ENCODE results near the gene ITPR1.

Gene ITPR1

GRCh38 chr3:4819746-4820145, 326.6 kb downstream of the ITPR1 start:
- no peak for DNase-seq

DNA sequence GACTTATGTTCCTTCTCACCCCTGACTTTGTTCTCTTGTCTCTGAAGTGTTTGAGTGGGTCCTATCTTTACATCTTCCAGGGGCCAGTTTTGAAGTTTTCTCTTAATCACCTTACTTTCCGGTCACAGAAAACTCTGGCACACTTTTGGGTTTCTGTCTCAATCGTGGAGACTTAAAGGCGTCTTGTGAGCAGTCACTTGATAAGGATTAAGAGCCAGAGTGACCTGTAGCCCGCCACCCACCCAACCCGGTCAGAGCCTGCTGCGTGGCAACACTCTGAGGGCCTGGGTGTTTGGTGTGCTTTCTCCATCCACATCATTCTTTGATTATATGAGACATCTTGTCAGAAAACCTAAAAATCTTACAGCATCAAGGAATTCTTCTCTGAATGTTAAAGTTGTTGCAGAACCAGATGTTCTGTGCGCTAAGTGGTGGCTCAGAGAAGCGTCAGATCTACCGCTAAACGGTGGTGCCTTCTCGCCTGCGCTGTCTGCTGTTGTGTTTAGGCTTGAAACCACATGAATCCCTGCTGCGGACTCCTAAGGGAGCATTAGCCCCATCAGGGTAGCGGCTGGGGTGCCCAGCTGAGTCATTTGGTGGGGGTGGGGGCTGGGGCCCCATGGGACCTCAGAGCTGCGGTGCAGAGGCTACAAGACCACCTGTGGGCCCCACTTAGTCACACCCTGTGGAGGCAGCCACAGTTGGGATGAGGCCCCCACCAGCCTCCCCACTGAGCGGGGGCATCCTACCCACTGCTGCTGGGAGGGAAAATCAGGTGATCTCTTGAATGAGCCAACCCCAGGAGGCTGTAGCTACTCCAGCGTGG, 327.4 kb downstream of the ITPR1 start:
- DNase-seq, result no peak

- no peak for DNase-seq
Observed at GRCh38 chr3:4821338-4821737, 328.2 kb downstream of the ITPR1 start.

GRCh38 chr3:4821975-4822374, 328.8 kb downstream of the ITPR1 start:
- no peak for DNase-seq

DNA sequence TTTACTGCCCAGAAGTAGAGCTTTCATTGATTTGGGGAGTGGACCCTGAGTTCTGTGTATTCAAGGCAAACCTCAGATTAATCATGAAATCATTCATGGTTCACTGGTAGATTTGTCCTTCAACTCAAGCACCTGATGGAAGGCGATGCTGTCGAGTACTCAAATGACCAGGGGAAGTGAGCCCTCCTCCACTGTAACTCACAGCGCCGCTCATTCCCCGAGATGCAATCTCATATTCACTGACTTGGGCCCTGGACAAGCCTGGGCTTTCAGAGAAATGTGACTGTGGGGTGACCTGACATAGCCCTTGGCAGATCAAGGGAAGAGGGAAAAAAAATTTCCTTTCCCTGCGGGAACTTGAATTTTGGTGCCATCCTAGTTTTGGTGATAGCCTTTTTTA, 329.4 kb downstream of the ITPR1 start:
- no peak for DNase-seq

DNA sequence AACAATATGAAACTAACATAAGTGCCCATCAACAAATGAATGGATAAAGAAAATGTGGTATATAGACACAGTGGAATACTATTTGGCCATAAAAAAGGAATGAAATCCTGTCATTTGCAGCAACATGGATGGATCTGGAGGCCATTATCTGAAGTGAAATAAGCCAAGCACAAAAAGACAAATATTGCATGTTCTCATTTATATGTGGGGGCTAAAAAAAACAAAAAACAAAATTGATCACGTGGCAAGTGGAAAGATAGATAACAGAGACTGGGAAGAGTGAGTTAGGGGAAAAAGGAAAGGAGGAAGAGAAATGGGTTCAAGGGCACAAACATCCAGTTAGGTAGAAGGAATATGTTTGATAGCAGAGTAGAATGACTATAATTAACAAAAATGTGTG, 330.2 kb downstream of the ITPR1 start:
- DNase-seq, result no peak

- DNase-seq, result no peak
Observed at GRCh38 chr3:4823986-4824925, 331.1 kb downstream of the ITPR1 start.

DNA sequence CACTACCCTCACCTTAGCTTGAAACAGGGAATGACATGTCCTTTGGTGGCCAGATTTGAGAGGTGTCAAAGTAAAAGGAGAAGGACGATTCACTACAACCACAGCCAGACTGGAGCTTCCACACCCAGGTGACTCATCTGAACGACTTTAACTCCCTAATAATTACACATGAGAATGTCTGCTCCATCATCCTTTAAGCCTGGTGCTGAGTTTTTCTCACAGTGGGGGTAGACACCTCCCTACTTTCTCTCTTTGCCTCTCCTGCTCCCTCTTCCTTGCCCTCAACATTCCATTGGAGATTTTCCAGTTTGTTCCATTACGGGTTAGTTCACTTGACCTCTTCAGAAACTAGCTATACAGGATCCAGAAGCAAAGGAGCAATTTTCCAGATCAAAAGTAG, 331.8 kb downstream of the ITPR1 start:
- no peak for DNase-seq

DNA sequence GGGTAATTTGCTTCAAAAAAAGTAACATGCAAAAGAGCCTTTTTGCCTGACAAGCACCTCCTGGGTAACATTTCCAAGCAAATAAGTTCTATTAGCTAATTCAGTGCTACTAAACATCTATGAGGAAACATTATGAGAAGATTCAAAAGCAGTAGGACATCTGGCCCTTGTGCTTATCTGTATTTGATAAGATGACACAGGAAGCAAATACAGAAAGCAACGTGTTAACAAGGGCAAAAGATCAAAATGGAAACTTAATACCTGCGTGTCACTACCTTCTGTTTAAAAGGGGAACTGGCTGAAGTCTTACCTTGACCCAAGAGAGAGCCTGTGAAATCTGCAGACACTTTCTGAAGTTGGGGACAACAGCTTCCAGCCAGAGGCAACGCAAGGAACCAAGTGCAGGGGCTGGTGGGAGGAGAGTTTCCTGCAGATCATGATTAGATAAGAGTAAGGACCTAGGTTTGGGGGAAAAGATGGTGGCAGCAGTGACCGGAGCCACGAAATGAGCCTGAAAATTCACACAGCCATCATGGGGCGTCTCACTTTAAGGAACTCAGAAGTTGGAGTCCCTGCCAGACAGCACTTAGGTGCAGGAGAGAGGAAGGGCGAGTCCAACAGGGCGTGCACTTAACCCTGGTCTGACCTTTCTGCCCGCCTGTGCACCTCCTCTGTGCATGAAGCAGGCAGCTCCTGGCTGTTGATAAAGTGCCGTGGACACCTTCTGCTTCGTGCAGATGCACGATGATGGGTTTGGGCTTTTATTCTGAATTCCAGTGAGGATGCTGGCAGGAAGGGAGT, 332.5 kb downstream of the ITPR1 start:
- DNase-seq, result no peak

DNA sequence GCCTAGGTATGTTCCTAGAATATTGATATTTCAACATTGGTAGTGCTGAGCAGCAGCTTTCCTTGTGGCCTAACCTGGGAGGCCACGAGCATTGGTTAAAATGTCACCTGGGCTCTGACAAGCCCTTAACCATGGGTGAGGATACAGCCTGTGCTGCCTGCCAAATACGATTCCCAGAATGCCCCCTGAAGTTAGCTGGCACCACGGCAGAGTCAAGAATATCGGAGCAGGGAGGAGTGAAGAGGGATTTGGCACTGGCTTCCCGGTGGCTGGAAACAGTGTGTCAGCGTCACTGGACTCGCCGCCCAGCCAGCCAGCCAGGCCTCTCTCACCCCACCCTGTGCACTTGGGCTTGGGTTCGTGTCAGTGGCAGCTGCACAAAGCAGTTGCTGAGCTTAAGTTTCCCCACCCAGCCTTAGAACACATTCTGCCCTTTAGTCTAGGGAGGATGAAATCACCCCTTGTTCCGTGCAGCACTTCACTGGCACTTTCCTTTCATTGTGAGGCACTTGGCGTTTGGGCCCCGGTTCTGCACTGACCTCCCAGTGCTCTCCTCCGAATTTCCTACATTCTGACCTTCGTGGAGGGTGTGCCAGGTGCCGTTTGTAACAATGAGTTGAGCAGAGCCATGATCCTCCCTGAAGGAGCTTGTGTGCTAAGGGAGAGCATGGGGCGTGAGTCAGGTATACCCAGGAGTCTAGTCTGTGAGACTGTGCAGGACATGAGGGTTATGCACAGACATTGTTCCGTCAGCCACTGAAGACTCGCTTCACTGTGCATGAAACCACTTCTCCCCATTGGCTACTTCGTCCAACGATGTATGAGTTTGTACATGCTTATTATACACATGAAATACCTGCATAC, 333.3 kb downstream of the ITPR1 start:
- no peak for DNase-seq

DNA sequence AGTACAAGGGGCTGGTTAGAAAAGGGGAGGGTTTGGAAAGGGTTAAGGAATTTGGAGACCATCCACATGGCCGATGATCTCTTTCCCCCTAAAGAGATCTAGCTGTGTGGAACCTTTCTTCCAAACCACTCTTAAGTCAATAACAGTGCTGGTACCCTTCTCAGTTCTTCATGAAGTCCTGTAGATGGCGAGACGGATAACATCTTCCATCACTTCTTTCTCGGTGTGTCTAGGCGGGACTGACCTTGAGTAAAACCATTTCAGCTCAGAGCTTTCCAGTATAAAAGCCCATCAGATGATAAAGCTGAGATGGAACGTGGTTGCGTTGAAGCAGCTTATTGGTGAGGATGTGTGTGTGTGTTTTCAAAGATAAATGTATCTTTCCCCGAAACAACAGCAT, 334.6 kb downstream of the ITPR1 start:
- no peak for DNase-seq

- no peak for DNase-seq
Observed at GRCh38 chr3:4828279-4829030, 335.3 kb downstream of the ITPR1 start.

DNA sequence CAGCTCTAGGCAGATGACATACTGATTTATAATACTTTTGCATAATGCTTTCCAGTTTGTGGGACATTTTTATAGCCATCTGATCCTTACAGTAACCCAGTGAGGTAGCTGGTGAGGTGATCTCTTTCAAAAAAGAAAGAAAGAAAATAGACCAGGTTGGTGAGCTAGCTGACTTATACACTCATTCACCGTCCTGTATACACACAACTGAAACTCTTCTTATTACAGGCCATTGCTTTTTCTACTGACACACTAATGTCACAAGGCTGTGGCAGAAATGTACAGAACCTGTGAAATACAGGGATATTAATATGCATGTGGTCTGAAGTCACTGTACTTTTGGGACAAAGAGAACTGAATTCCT, 335.9 kb downstream of the ITPR1 start:
- no peak for DNase-seq

- no peak for DNase-seq
Observed at GRCh38 chr3:4830586-4830914, 337.4 kb downstream of the ITPR1 start.

DNA sequence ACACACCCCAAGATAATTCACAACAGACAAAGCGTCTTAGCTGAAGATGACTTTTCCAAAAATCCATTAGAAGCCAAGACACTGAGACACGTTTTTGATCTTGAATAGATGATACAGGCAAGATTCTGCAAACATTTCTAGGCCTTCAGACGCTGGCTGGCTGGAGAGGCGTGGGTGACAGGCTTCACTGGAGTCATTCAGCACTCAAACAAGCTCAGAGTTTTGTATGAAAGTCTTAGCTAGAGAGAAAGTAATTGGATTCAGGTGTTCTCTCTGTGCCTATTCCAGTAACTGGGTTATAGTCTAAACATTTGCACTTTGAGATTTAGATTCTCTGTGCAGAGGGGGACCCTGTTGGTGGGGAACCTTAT, 338.4 kb downstream of the ITPR1 start:
- no peak for DNase-seq

GRCh38 chr3:4833471-4833870, 340.3 kb downstream of the ITPR1 start:
- no peak for DNase-seq

- DNase-seq, result no peak
Observed at GRCh38 chr3:4834403-4834866, 341.3 kb downstream of the ITPR1 start.

DNA sequence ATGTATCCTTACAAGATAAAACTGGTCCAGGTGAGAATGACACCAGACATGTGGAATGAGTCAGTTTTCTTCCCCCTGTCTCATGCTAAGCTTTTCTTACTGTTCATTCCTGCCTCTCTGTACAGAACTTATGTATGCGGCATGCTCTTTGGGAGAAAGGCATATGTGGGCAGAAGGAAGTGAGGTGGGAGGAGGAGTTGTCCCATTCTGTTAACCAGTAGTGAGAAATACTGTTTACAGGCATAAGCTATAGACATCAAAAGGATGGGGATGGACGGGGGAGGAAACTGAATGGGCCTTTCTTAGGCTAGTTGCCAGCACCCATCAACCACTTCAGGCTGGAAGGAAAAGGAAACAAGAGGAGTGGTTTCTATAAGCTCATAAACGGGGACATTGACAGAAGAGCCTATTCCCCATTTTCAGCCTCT, 342.5 kb downstream of the ITPR1 start:
- DNase-seq, result no peak

DNA sequence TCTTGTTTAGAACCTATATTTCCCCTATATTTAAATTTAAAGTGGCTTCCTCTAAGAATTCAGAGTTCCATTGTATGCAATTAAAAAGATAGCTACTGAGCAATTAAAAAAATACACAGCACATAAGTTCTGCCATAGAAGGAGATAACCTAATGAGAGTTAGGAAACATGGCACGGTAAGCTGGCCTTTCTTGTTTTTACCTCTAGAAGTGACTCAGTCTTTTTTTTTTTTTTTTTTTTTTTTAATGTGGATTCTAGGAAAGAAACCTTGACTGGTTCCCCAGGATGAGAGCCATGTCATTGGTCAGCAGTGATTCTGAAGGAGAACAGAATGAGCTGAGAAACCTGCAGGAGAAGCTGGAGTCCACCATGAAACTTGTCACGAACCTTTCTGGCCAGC, 343.4 kb downstream of the ITPR1 start:
- DNase-seq, result no peak

DNA sequence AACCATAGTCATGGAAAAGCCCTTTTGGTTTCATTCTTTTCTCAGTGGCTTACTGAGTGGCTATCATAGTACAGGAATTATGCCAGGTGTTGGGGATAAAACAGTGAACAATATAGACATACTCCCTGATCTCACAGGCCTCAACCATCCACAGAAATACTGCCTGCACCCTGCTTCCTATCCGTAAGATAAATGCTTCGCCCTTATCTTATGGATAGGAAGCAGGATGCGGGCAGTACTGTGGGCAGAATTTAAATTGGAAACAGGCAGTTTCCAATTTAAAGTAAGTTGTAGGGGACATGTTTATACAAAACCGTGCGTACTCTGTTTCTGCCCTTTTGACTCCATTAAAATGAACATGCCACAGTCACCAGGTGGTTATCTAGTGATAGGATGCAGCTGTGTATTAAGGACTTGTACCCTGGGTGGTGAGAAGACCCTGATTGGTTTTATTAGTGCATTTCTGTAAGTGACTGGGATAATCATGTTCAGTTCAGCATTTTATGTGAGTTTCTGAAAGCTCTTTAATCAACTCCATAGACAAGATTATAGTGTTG, 344.3 kb downstream of the ITPR1 start:
- no peak for DNase-seq

- DNase-seq, result no peak
Observed at GRCh38 chr3:4838621-4839022, 345.5 kb downstream of the ITPR1 start.
